Activated CD4-positive, alpha-beta T cell treated with anti-CD3 and anti-CD28 coated beads for 24 hours (primary cell): Measurements from ENCODE around the gene CDHR3.

Experiments used
- DNase-seq, 2 donors: peaks; one replicate each; pipeline ENCODE4 v3.0.0-alpha.2; 2020; ENCODE audit warnings: low read depth in 2 of 2

CDHR3 gene

GRCh38 chr7:106064771-106065574 lies 101.9 kb downstream of the CDHR3 start:
- DNase-seq: no peak

- no peak for DNase-seq
These were observed 102.8 kb downstream of the CDHR3 start for GRCh38 chr7:106065575-106066500.

GRCh38 chr7:106067678-106068077 lies 104.6 kb downstream of the CDHR3 start:
- no peak for DNase-seq

GRCh38 chr7:106068538-106068961 lies 105.5 kb downstream of the CDHR3 start:
- no peak for DNase-seq

GRCh38 chr7:106068986-106069385 lies 105.9 kb downstream of the CDHR3 start:
- no peak for DNase-seq

GRCh38 chr7:106069471-106070200 lies 106.6 kb downstream of the CDHR3 start:
- DNase-seq: no peak

GRCh38 chr7:106070201-106070551 lies 107.1 kb downstream of the CDHR3 start:
- no peak for DNase-seq

- no peak for DNase-seq
These were observed 107.6 kb downstream of the CDHR3 start for GRCh38 chr7:106070567-106071254.

GRCh38 chr7:106071356-106071998 lies 108.4 kb downstream of the CDHR3 start:
- no peak for DNase-seq

- DNase-seq: no peak
These were observed 109.1 kb downstream of the CDHR3 start for GRCh38 chr7:106071999-106072714.

- DNase-seq: no peak
These were observed 109.6 kb downstream of the CDHR3 start for GRCh38 chr7:106072715-106073091.

GRCh38 chr7:106073701-106074100 lies 110.6 kb downstream of the CDHR3 start:
- no peak for DNase-seq

- no peak for DNase-seq
These were observed 111.2 kb downstream of the CDHR3 start for GRCh38 chr7:106074257-106074656.

- DNase-seq: no peak
These were observed 112.9 kb downstream of the CDHR3 start for GRCh38 chr7:106075937-106076336.

- no peak for DNase-seq
These were observed 113.5 kb downstream of the CDHR3 start for GRCh38 chr7:106076537-106076936.

- no peak for DNase-seq
These were observed 117.4 kb downstream of the CDHR3 start for GRCh38 chr7:106080300-106080987.

- no peak for DNase-seq
These were observed 119.2 kb downstream of the CDHR3 start for GRCh38 chr7:106082087-106082854.
